Islet precursor cell (in vitro differentiated cells): ENCODE results near the gene SH2B3.

Source experiments
- DNase-seq: peaks from one replicate; pipeline ENCODE4 v3.0.0-alpha.2; 2018

The SH2B3 gene

DNA sequence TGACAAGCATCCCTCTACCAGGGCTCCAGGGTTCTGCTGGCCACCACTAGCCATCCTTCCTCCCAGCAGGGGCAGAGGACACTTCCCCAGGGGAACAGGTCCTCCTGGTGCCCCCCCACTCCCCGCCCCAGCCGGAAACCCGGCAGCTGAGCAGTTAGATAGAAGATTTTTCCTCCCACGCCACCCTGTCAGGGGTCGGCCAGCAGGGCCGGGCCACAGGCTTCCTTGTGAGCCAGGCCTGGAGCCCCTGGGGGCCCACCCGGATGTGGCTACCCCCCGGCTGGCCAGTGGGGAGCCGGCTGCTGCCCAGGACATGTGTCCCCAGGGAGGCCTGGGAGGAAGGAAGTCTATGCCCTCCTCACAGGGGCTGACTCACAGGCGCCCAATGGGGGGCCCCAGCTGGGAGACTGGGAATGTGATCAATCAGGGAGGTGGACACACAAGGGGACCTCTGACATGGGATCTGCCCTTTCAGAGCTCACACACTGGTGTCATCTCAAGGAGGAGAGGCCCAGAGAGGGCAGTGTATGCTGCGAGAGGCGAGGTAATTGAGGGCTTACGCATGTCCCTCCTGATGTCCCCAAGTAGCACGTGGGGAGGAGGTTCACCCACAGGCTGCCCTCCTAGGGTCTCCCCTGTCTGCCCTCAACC, 4.2 kb downstream of the SH2B3 start:
- DNase-seq = peak; percentile 76

DNA sequence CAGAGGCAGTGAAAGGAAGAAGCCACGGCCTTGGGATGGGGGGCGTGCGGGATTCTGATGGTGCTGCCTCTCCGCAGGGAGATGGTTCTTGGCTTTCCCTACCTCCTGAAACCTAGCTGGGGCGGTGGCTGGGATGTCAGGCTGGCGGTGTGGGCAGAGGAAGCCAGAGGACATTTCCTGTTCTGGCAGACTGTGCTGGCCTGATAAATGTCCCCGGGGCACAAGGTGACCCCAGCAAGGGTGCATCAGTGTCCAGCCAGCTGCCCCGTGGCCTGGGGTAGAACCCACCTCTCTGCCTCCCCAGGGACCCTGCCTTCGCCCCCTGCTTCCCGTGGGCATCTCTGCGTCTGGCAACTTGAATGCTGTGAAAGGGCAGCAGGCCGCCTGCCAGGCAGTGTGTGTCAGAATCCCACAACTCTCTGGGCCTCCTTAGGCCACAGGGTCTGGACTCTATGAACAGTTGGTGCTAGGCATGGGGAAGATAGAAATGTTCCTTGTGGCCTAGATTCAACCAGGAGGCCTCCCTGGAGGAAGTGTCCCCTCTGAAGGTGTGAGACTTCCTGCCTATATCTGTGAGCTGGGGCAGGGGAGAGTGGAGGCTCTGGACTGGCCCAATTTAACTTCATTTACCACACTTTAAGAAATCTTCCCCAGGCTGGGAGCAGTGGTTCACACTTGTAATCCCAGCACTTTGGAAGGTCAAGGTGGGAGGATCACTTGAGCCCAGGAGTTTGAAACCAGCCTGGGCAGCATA, 4.9 kb downstream of the SH2B3 start:
- DNase-seq = no peak

GRCh38 chr12:111411185-111411764, 5.6 kb downstream of the SH2B3 start:
- no peak for DNase-seq

GRCh38 chr12:111412007-111412829, 6.5 kb downstream of the SH2B3 start:
- no peak for DNase-seq

DNA sequence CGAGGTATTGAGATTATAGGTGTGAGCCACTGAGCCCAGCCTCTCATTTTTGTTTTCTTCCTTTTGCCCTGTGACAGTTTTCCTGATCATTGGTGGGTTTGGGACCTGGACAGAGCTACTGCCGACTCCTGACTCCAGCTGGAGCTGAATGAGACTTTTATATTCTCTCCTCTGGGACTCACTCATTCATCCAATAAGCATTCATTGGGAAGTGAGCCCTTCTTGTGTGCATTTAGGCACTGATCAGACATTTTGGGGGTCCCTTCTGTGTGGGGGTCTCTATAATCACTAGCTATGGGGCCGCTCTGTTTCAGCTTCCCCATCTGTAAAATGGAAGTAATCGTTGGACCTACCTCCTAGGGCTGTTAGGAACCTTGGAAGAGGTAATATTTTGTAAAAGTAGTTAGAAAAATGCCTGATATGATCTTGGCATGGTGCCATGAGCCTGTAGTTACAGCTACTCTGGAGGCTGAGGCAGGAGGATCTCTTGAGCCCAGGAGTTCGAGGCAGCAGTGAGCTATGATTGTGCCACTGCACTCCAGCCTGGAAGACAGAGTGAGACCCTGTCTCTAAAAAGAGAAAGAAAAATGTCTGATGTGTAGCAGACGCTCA, 7.2 kb downstream of the SH2B3 start:
- no peak for DNase-seq

DNA sequence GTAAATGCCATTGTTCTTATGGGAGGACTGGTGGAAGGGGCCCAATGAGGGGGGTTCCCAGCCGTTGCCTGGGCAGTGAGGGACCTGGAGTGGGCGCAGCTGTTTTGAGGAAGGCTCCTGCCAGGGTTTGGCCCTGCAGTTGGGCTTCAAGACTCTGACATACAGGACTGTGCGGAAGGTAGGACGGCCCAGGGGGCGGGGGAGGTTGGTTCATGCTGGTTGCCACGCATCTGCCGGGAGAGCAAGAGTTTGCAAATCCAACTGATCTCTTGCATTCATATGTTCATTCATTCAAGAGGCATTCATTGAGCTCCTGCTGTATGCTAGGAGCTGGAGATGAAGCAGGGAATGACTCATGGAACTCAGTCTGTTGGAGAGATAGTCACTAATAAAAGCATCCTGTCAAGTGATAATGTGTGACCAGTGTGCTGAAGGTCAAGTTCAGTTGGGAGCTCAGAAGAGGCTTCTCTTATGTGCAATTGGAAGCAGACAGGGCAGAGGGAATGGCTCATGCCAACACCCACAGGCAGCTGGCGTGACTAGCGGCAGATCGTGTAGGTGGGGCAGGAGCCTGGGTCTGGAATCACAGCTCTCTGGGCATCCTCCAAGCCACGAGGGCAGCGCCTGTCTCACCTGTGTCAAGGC, 7.8 kb downstream of the SH2B3 start:
- no peak for DNase-seq

DNA sequence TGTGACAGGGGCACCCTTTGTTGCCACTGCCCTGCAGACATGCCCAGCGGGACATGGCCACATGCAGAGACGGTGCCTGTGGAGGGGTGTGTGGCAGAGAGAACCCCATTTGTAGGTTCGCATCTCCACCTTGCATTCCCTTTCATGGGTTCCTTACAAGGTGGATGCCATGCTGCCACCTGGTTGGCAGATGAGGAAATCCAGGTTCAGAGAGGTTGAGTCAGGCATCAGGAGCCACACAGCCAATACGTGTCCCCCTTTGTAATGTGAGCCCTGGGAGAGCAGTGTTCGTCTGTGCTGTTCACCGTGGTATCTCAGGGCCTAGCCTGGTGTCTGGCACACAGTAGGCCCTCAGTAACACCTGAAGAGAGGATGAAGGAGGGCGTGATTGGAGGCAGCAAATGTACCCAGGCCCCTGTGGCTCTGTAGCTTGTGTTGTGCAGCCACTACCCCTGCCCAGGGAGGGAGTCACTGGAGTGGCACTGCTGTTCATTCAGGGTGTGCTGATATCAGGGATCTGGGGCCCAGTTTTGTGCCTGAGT, 9.1 kb downstream of the SH2B3 start:
- DNase-seq = no peak

- DNase-seq = no peak
Observed at GRCh38 chr12:111417290-111417689, 11.6 kb downstream of the SH2B3 start.

DNA sequence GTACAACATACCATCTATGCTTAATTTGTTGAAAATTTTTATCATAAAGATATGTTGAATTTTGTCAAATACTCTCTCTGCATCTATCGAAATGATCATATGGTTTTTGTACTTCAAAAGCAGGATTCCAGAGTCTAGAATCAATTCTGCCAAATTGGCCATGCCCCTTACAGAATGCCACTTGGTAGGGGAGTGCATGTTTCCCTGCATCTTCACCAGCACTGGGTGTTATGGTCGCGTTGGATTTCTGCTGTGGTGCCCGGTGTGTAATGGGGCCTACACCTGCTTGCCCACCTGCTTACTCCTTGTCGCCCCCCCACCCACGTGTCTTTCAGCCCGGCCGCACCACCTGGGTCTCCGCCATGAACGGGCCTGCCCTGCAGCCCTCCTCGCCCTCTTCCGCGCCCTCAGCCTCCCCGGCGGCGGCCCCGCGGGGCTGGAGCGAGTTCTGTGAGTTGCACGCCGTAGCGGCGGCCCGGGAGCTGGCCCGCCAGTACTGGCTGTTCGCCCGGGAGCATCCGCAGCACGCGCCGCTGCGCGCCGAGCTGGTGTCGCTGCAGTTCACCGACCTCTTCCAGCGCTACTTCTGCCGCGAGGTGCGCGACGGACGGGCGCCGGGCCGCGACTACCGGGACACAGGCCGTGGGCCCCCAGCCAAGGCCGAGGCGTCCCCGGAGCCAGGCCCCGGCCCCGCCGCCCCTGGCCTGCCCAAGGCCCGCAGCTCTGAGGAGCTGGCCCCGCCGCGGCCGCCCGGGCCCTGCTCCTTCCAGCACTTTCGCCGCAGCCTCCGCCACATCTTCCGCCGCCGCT, 12.3 kb downstream of the SH2B3 start:
- DNase-seq = no peak

DNA sequence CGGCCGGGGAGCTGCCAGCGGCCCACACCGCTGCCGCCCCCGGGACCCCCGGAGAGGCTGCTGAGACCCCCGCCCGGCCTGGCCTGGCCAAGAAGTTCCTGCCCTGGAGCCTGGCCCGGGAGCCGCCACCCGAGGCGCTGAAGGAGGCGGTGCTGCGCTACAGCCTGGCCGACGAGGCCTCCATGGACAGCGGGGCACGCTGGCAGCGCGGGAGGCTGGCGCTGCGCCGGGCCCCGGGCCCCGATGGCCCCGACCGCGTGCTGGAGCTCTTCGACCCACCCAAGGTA, 12.8 kb downstream of the SH2B3 start:
- DNase-seq = no peak

GRCh38 chr12:111419784-111420183, 14.1 kb downstream of the SH2B3 start:
- no peak for DNase-seq

DNA sequence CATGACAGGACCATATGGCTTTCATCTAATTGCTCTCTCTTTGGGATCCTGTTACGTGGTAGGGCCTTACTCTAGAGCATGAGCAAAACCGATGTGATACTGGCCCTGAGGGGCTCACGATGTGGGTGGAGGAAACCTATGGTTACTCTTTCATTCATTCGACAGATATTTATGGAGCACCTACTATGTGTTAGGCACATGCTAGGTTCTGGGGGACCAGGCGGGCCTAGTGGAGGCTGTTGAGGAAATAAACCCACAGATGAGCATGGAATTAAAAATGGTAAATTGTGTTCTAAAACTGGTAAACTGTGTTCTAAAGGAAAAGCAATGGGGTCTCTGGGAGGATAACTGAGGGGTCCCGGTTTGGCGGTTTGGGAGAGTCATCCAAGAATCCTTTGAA, 14.8 kb downstream of the SH2B3 start:
- DNase-seq = no peak

GRCh38 chr12:111424189-111424792, 18.6 kb downstream of the SH2B3 start:
- no peak for DNase-seq

- peak; percentile 71 for DNase-seq
Observed at GRCh38 chr12:111424793-111425251, 19.1 kb downstream of the SH2B3 start.

GRCh38 chr12:111425655-111426054, 19.9 kb downstream of the SH2B3 start:
- DNase-seq = no peak

- no peak for DNase-seq
Observed at GRCh38 chr12:111426344-111427185, 20.8 kb downstream of the SH2B3 start.

DNA sequence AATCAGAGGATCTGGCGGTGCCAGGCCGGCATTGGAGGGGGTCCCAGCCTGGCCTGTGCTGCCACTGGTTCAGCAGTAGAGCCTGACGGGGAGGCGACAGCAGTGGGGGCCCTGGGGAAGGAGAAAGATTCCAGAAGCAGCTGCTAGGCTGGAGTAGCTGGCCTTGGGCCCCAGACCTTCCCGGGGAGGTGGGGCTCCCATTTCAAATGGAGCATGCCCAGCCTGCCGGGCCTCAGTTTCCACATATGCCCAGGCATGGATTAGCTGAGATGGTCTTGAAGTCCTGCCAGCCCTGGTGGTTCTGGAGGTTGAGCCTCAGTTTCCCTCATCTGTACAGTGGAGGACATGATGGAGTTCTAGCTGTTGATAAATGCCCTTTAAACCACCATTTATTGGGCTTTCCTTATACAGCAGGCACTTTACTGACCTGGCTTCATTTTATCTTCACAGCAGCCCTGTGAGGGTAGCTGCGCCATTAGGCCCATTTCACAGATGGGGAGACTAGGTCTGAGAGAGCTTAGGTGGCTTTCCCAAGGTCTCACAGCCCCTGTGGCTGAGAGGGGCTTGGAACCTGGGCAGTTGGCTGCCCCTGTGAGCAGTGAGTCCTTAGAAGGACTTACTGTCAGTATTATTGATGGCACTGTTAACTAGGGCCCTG, 21.8 kb downstream of the SH2B3 start:
- no peak for DNase-seq

DNA sequence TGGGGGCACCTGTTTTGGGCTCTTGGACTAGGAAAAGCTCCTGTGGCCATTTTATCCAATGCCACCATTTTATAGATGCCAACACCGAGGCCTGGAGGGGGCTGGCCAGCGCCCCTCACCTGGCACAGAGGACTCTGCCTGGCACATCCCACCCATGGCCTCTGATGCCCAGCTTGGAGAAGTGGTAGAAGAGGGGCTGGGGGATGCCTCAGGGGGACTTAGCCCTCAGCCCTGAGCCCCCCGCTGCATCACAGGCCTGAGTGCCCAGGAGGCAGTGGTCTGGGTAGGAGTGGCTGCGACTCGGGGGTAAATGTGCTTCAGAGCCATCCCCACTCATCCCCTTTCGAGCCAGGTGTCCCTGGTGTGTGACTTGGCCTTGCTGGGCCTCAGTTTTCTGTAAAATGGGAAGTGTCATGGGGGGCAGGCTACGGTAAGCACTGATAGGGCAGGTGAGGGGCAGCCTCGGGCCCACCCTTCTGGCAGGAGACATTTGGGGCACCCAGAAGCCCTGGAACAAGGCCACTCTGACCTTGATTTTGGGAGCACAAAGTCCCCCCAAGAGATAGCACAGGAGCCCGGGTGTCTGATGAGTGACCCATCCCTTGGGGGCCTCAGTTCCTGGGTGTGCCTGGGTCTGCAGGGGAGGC, 22.5 kb downstream of the SH2B3 start:
- no peak for DNase-seq

GRCh38 chr12:111428728-111429175, 23.0 kb downstream of the SH2B3 start:
- DNase-seq = no peak
